Smooth muscle cell of the brain vasculature (primary cell): ENCODE results near the gene DIS3L.
"Not testable (repeated sequence)": the region's sequence is repeated elsewhere in the genome, so short reads cannot be mapped to it uniquely, and the experiment has no call there.

Experiments
- DNase-seq: peaks from one replicate; pipeline ENCODE4 v3.0.0-alpha.2; 2012; ENCODE audit warnings: low read depth, low spot score

Gene DIS3L

GRCh38 chr15:66276546-66276945, 16.8 kb upstream of the DIS3L start:
- no peak for DNase-seq

GRCh38 chr15:66278056-66278455, 15.3 kb upstream of the DIS3L start:
- no peak for DNase-seq

GRCh38 chr15:66278671-66279070, 14.7 kb upstream of the DIS3L start:
- DNase-seq: no peak

- no peak for DNase-seq
These were observed 9.1 kb upstream of the DIS3L start for GRCh38 chr15:66284271-66284670.

- DNase-seq: no peak
These were observed 7.7 kb upstream of the DIS3L start for GRCh38 chr15:66285533-66286280.

- DNase-seq: peak; percentile 12
These were observed 5.8 kb upstream of the DIS3L start for GRCh38 chr15:66287461-66288057.

- no peak for DNase-seq
These were observed 5.3 kb upstream of the DIS3L start for GRCh38 chr15:66288093-66288492.

- no peak for DNase-seq
These were observed 4.7 kb upstream of the DIS3L start for GRCh38 chr15:66288551-66289185.

- no peak for DNase-seq
These were observed 3.4 kb upstream of the DIS3L start for GRCh38 chr15:66290007-66290406.

GRCh38 chr15:66290518-66290917, 2.9 kb upstream of the DIS3L start:
- DNase-seq: no peak

- DNase-seq: no peak
These were observed 1.4 kb upstream of the DIS3L start for GRCh38 chr15:66291816-66292570.

GRCh38 chr15:66292571-66293418, 573 bp upstream of the DIS3L start:
- no peak for DNase-seq

GRCh38 chr15:66294157-66294931, 976 bp downstream of the DIS3L start:
- no peak for DNase-seq

GRCh38 chr15:66294932-66295235, 1.5 kb downstream of the DIS3L start:
- DNase-seq: no peak

- no peak for DNase-seq
These were observed 2.8 kb downstream of the DIS3L start for GRCh38 chr15:66296186-66296585.

GRCh38 chr15:66298803-66299251, 5.5 kb downstream of the DIS3L start:
- no peak for DNase-seq

GRCh38 chr15:66302489-66303278, 9.3 kb downstream of the DIS3L start:
- no peak for DNase-seq

GRCh38 chr15:66304425-66304824, 11.1 kb downstream of the DIS3L start:
- not testable (repeated sequence) for DNase-seq

GRCh38 chr15:66306381-66306780, 13.0 kb downstream of the DIS3L start:
- DNase-seq: no peak

- no peak for DNase-seq
These were observed 15.2 kb downstream of the DIS3L start for GRCh38 chr15:66308531-66308930.
